Neural cell (in vitro differentiated cells): ENCODE measurements around the gene ZNF808. TPM values are rescaled to one million over a fixed set of nuclear protein-coding genes. Genes with fewer than 3 reads are reported as not detected.
A peak's percentile ranks its signal among the peaks of the same experiment; 100 is the strongest.
"Not testable (repeated sequence)": the region's sequence is repeated elsewhere in the genome, so short reads cannot be mapped to it uniquely, and the experiment has no call there.

ENCODE experiments used
- H2AFZ ChIP-seq: fragments of 200-600, 300-800 bp; sonication (generic), shearing (Covaris generic); 2 replicates; pipeline ENCODE4 v1.6.0; 2014; ENCODE audit warnings: low read depth, mild to moderate bottlenecking, antibody characterized with exemption, low read length, moderate library complexity
- H3F3A ChIP-seq: fragments of 200-600 bp; shearing (Covaris generic); 2 replicates; pipeline ENCODE4 v1.6.1; 2016; ENCODE audit warnings: mild to moderate bottlenecking, moderate library complexity, mixed read lengths, antibody characterized with exemption, low read length; ENCODE audit not compliant: insufficient read depth, poor library complexity, severe bottlenecking
- H3K27ac ChIP-seq: fragments of 200-600, 300-800 bp; sonication (generic), shearing (Covaris generic); 2 replicates; pipeline ENCODE4 v1.5.1; 2014; ENCODE audit warnings: mild to moderate bottlenecking, low read length, moderate library complexity
- H3K27me3 ChIP-seq: fragments of 300-800, 200-600 bp; sonication (generic), shearing (Covaris generic); 2 replicates; pipeline ENCODE4 v1.6.0; 2014; ENCODE audit warnings: mild to moderate bottlenecking, low read depth, low read length, moderate library complexity; ENCODE audit not compliant: insufficient read depth
- H3K36me3 ChIP-seq: fragments of 300-800, 200-600 bp; sonication (generic), shearing (Covaris generic); 2 replicates; pipeline ENCODE4 v1.5.1; 2014; ENCODE audit warnings: mild to moderate bottlenecking, antibody characterized with exemption, low read length, moderate library complexity; ENCODE audit not compliant: insufficient read depth
- H3K4me2 ChIP-seq: fragments of 300-800, 200-600 bp; sonication (generic), shearing (Covaris generic); 2 replicates; pipeline ENCODE4 v1.6.0; 2014; ENCODE audit warnings: mild to moderate bottlenecking, low read length
- H3K4me3 ChIP-seq: fragments of 300-800, 200-600 bp; sonication (generic), shearing (Covaris generic); 2 replicates; pipeline ENCODE4 v1.5.1; 2014; ENCODE audit warnings: mild to moderate bottlenecking, low read length, moderate library complexity
- H3K79me2 ChIP-seq: fragments of 200-600 bp; shearing (Covaris generic); replicated peaks from 2 replicates; pipeline ENCODE4 v1.6.0; 2014; ENCODE audit warnings: mild to moderate bottlenecking, low read length, moderate library complexity; ENCODE audit not compliant: insufficient read depth
- H3K9ac ChIP-seq: fragments of 300-800, 200-600 bp; sonication (generic), shearing (Covaris generic); 2 replicates; pipeline ENCODE4 v1.6.1; 2016; ENCODE audit warnings: mild to moderate bottlenecking, low read length, mixed read lengths
- H3K9me2 ChIP-seq: fragments of 200-600 bp; shearing (Covaris generic); 2 replicates; pipeline ENCODE4 v1.6.1; 2016; ENCODE audit warnings: mild to moderate bottlenecking, low read length, mixed read lengths; ENCODE audit not compliant: insufficient read depth
- H3K9me3 ChIP-seq: fragments of 200-600, 300-800 bp; sonication (generic), shearing (Covaris generic); 2 replicates; pipeline ENCODE4 v1.6.1; 2016; ENCODE audit warnings: mild to moderate bottlenecking, mixed run types, low read length, moderate library complexity, mixed read lengths
- H4K20me1 ChIP-seq: fragments of 200-600 bp; shearing (Covaris generic); 2 replicates; pipeline ENCODE4 v1.6.1; 2016; ENCODE audit warnings: mild to moderate bottlenecking, mixed run types; ENCODE audit not compliant: insufficient read depth
- EP300 ChIP-seq: fragments of 450-650 bp; conservative IDR thresholded peaks from 2 replicates; pipeline ENCODE4 v1.6.1; 2014; ENCODE audit warnings: antibody characterized with exemption, mild to moderate bottlenecking, moderate library complexity; ENCODE audit not compliant: poor library complexity, severe bottlenecking
- EZH2 ChIP-seq: fragments of 200-600, 300-800 bp; shearing (Covaris generic), sonication (generic); IDR thresholded peaks from 2 replicates; pipeline ENCODE4 v1.6.1; 2014; ENCODE audit warnings: antibody characterized with exemption, low read length, borderline replicate concordance, mild to moderate bottlenecking; ENCODE audit not compliant: insufficient read depth, poor library complexity, severe bottlenecking
- MXI1 ChIP-seq: fragments of 450-650 bp; conservative IDR thresholded peaks from 2 replicates; pipeline ENCODE4 v1.6.1; 2014; ENCODE audit warnings: antibody characterized with exemption, mild to moderate bottlenecking; ENCODE audit not compliant: poor library complexity, severe bottlenecking
- POLR2AphosphoS5 ChIP-seq: IDR thresholded peaks from 2 replicates; pipeline ENCODE4 v1.6.1; 2012
- RAD21 ChIP-seq: fragments of 450-650 bp; conservative IDR thresholded peaks from 2 replicates; pipeline ENCODE4 v1.6.1; 2014; ENCODE audit warnings: antibody characterized with exemption, mild to moderate bottlenecking, moderate library complexity
- SMC3 ChIP-seq: fragments of 450-650 bp; conservative IDR thresholded peaks from 2 replicates; pipeline ENCODE4 v1.6.1; 2014; ENCODE audit warnings: antibody characterized with exemption, mild to moderate bottlenecking, moderate library complexity; ENCODE audit not compliant: poor library complexity
- TAF1 ChIP-seq: IDR thresholded peaks from 2 replicates; pipeline ENCODE4 v1.6.1; 2012; ENCODE audit warnings: low read depth
- polyA plus RNA-seq: library from polyadenylated mRNA; depleted of rRNA; stranded (reverse); fragments of >200 nt; gene quantifications from 2 replicates; pipeline ENCODE4 v1.2.3, GENCODE V29; 2014
- TF ChIP-seq, protein P1 (sequence below): fragments of 450-650 bp; IDR thresholded peaks from 2 replicates; pipeline ENCODE4 v1.5.1; 2014; ENCODE audit warnings: antibody characterized with exemption, mild to moderate bottlenecking, moderate library complexity; ENCODE audit not compliant: poor library complexity, severe bottlenecking
- TF ChIP-seq, protein P2 (sequence below): IDR thresholded peaks from 2 replicates; pipeline ENCODE4 v1.6.1; 2012; ENCODE audit warnings: borderline replicate concordance

Gene ZNF808
- polyA plus RNA-seq, 1 donor from 2014 or later = 6.5 TPM

DNA sequence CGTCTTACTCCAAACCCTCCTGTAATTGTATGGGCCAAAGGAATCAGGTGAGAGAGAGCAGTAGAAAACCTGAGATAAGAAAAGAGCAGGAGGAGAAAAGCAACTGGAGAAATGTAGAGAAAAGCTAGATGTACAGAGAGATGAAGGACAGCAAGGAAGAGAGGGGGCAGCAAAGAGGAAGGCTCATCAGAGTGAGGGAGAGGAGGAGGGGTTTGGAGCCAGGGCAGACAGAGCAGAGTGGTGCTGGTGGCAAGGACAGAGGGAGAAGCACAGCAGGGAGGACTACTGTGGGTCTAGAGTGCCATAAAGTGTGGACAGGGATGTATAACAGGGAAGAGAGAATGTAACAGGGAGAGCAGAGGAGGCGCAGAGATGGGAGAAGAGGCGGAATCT lies 74.5 kb downstream of the ZNF808 start:
- not testable (repeated sequence) for H3K9me3 ChIP-seq, H3K27ac ChIP-seq, H3K36me3 ChIP-seq, H2AFZ ChIP-seq, H3K9ac ChIP-seq, H3K9me2 ChIP-seq, H3K27me3 ChIP-seq, H4K20me1 ChIP-seq, H3K79me2 ChIP-seq, H3F3A ChIP-seq
- H3K4me3 ChIP-seq = peak overlapping the region; percentile 76
- H3K4me2 ChIP-seq = peak overlapping the region; percentile 94
- TF ChIP-seq, protein P1, sequence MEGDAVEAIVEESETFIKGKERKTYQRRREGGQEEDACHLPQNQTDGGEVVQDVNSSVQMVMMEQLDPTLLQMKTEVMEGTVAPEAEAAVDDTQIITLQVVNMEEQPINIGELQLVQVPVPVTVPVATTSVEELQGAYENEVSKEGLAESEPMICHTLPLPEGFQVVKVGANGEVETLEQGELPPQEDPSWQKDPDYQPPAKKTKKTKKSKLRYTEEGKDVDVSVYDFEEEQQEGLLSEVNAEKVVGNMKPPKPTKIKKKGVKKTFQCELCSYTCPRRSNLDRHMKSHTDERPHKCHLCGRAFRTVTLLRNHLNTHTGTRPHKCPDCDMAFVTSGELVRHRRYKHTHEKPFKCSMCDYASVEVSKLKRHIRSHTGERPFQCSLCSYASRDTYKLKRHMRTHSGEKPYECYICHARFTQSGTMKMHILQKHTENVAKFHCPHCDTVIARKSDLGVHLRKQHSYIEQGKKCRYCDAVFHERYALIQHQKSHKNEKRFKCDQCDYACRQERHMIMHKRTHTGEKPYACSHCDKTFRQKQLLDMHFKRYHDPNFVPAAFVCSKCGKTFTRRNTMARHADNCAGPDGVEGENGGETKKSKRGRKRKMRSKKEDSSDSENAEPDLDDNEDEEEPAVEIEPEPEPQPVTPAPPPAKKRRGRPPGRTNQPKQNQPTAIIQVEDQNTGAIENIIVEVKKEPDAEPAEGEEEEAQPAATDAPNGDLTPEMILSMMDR = peak; percentile 20

DNA sequence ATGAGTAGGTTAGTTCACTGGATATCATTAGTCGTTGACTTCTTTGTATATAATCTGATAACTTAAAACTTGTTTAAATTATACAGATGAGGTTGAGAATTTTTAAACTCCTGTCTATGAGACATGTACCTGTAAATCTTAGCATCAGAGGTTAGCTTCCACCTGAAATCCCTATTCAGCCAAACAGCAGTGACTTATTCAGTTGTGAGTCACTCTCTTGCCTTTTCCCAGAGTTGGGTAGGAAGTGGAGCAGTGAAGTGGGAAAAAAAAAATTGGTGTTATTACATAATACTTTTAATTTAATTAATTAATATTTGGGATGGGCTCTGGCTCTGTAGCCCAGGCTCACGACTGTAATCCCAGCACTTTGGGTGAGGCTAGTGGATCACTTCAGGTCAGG lies 75.5 kb downstream of the ZNF808 start:
- Histone ChIP-seq H2AFZ (no peak overlapping the region), H3K27me3 (no peaks in the 10 kb centered on the region), H3K4me2 (no peak overlapping the region), H3K36me3 (no peaks in the 10 kb centered on the region), H3F3A (no peaks in the 10 kb centered on the region), H3K9ac (no peak overlapping the region), H3K4me3 (no peak overlapping the region), H4K20me1 (no peaks in the 10 kb centered on the region), H3K9me2 (no peaks in the 10 kb centered on the region), H3K27ac (no peak overlapping the region), H3K79me2 (no peaks in the 10 kb centered on the region), H3K9me3 (no peaks in the 10 kb centered on the region)
- no peak for TF ChIP-seq EZH2
- no peak for TF ChIP-seq EP300
- no peak for TF ChIP-seq RAD21
- TF ChIP-seq, protein P1 = no peak
- no peak for TF ChIP-seq TAF1
- TF ChIP-seq, protein P2, sequence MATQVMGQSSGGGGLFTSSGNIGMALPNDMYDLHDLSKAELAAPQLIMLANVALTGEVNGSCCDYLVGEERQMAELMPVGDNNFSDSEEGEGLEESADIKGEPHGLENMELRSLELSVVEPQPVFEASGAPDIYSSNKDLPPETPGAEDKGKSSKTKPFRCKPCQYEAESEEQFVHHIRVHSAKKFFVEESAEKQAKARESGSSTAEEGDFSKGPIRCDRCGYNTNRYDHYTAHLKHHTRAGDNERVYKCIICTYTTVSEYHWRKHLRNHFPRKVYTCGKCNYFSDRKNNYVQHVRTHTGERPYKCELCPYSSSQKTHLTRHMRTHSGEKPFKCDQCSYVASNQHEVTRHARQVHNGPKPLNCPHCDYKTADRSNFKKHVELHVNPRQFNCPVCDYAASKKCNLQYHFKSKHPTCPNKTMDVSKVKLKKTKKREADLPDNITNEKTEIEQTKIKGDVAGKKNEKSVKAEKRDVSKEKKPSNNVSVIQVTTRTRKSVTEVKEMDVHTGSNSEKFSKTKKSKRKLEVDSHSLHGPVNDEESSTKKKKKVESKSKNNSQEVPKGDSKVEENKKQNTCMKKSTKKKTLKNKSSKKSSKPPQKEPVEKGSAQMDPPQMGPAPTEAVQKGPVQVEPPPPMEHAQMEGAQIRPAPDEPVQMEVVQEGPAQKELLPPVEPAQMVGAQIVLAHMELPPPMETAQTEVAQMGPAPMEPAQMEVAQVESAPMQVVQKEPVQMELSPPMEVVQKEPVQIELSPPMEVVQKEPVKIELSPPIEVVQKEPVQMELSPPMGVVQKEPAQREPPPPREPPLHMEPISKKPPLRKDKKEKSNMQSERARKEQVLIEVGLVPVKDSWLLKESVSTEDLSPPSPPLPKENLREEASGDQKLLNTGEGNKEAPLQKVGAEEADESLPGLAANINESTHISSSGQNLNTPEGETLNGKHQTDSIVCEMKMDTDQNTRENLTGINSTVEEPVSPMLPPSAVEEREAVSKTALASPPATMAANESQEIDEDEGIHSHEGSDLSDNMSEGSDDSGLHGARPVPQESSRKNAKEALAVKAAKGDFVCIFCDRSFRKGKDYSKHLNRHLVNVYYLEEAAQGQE = no peak
- TF ChIP-seq POLR2AphosphoS5 = no peak
- TF ChIP-seq MXI1 = no peak
- no peak for TF ChIP-seq SMC3
